Prostate gland (tissue), 2 donors: ENCODE data around the gene DNAJB5.
"Not testable (repeated sequence)": the region's sequence is repeated elsewhere in the genome, so short reads cannot be mapped to it uniquely, and the experiment has no call there.

ENCODE experiments used
- POLR2A ChIP-seq: fragments of 450-650 bp; IDR thresholded peaks from one replicate; pipeline ENCODE4 v1.6.1; 2016; ENCODE audit warnings: antibody characterized with exemption, mild to moderate bottlenecking
- TF ChIP-seq, protein P1 (sequence below), 4 experiments: fragments of 200-600 bp in 2 of 4; fragments of 450-650 bp in 2 of 4; sonication (generic) in 2 of 4; IDR thresholded peaks; 1 replicate in 3 of 4; 2 replicates in 1 of 4; pipeline ENCODE4 v1.5.1; 2016 to 2019; ENCODE audit warnings: antibody characterized with exemption in 4 of 4, mild to moderate bottlenecking in 2 of 4, moderate library complexity in 2 of 4

DNA sequence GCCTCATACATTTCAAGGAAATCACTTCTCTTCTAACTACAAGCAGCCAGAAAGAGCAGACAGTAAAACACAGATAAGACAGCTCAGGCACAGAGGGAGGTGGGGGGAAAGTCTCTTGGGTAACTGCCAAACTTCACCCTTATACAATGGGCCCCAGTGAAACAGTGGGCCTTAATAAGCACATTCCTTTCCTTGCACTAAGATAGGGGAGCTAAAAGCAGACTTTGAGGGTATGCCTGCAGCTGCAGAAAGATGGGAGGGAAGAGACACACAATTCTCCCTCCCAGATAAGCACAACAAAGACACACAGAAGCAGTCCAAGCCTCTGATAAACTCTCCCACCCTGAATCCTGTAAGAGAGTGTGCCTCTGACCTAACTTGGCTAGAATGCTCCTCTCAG is 49.6 kb upstream of the DNAJB5 start:
- TF ChIP-seq, protein P1, sequence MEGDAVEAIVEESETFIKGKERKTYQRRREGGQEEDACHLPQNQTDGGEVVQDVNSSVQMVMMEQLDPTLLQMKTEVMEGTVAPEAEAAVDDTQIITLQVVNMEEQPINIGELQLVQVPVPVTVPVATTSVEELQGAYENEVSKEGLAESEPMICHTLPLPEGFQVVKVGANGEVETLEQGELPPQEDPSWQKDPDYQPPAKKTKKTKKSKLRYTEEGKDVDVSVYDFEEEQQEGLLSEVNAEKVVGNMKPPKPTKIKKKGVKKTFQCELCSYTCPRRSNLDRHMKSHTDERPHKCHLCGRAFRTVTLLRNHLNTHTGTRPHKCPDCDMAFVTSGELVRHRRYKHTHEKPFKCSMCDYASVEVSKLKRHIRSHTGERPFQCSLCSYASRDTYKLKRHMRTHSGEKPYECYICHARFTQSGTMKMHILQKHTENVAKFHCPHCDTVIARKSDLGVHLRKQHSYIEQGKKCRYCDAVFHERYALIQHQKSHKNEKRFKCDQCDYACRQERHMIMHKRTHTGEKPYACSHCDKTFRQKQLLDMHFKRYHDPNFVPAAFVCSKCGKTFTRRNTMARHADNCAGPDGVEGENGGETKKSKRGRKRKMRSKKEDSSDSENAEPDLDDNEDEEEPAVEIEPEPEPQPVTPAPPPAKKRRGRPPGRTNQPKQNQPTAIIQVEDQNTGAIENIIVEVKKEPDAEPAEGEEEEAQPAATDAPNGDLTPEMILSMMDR (IDR thresholded peaks at IDR 0.05) = not testable (repeated sequence)
- TF ChIP-seq POLR2A = not testable (repeated sequence)
